PFSK-1 (cell line): ENCODE measurements around the gene MYO5B.

Experiments used
- POLR2AphosphoS5 ChIP-seq: IDR thresholded peaks from 2 replicates; pipeline ENCODE4 v1.6.1; 2012; ENCODE audit warnings: low read depth, mild to moderate bottlenecking, control low read depth, low read length, moderate library complexity
- SIN3A ChIP-seq: IDR thresholded peaks from 2 replicates; pipeline ENCODE4 v1.6.1; 2012; ENCODE audit warnings: mild to moderate bottlenecking, low read length, moderate library complexity, borderline replicate concordance; ENCODE audit not compliant: insufficient read depth
- TAF1 ChIP-seq: IDR thresholded peaks from 2 replicates; pipeline ENCODE4 v1.6.1; 2012; ENCODE audit warnings: low read length, control low read depth, borderline replicate concordance; ENCODE audit not compliant: insufficient read depth
- TF ChIP-seq, protein P1 (sequence below), 2 experiments: IDR thresholded peaks; 2 replicates each; pipeline versions ENCODE4 v1.6.1 to v1.8.0; 2011 to 2012; ENCODE audit warnings: low read depth in 2 of 2, low read length in 2 of 2, control low read depth in 1 of 2, inconsistent platforms in 1 of 2, mild to moderate bottlenecking in 1 of 2, moderate library complexity in 1 of 2; ENCODE audit not compliant: insufficient read depth in 1 of 2

DNA sequence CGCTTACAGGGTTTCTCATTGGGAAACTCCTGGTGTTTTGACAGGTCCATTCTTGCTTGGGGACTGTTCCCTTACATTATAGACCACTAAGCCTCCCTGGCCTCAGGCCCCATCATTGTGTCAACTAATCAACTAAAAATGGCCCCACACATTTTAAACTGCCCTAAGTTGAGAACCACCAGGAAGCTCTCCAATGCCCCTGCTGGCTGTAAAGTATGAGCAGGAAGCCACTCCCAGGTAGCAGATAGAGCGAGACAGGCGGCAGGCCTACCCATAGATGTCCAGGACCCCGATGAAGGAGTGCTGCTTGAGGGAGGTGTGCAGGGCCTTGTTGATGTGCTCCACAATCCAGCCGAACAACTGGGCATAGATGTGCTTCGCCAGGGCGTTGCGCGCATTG is 220.9 kb downstream of the MYO5B start:
- no peak for TF ChIP-seq POLR2AphosphoS5
- no peak for TF ChIP-seq TAF1
- TF ChIP-seq, protein P1, sequence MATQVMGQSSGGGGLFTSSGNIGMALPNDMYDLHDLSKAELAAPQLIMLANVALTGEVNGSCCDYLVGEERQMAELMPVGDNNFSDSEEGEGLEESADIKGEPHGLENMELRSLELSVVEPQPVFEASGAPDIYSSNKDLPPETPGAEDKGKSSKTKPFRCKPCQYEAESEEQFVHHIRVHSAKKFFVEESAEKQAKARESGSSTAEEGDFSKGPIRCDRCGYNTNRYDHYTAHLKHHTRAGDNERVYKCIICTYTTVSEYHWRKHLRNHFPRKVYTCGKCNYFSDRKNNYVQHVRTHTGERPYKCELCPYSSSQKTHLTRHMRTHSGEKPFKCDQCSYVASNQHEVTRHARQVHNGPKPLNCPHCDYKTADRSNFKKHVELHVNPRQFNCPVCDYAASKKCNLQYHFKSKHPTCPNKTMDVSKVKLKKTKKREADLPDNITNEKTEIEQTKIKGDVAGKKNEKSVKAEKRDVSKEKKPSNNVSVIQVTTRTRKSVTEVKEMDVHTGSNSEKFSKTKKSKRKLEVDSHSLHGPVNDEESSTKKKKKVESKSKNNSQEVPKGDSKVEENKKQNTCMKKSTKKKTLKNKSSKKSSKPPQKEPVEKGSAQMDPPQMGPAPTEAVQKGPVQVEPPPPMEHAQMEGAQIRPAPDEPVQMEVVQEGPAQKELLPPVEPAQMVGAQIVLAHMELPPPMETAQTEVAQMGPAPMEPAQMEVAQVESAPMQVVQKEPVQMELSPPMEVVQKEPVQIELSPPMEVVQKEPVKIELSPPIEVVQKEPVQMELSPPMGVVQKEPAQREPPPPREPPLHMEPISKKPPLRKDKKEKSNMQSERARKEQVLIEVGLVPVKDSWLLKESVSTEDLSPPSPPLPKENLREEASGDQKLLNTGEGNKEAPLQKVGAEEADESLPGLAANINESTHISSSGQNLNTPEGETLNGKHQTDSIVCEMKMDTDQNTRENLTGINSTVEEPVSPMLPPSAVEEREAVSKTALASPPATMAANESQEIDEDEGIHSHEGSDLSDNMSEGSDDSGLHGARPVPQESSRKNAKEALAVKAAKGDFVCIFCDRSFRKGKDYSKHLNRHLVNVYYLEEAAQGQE (IDR thresholded peaks at IDR 0.05; ENCODE audit: insufficient read depth in 1 of 2, low read depth in 2 of 2, low read length in 2 of 2) = no peak
- TF ChIP-seq SIN3A = no peak
